Tibial nerve (tissue), 4 donors: ENCODE data around the gene TMED10. TPM values are rescaled to one million over a fixed set of nuclear protein-coding genes. Genes with fewer than 3 reads are reported as not detected.

Experiments used
- DNase-seq, 2 donors: peaks; one replicate each; pipeline ENCODE4 v3.0.0-alpha.2; 2019; ENCODE audit warnings: low spot score in 2 of 2
- H3K27ac ChIP-seq, 4 donors: fragments of 200-600 bp; sonication (generic) in 3 of 4; one replicate each; pipeline ENCODE4 v1.5.1; 2017 to 2019; ENCODE audit warnings: mild to moderate bottlenecking in 1 of 4
- H3K27me3 ChIP-seq, 2 donors: fragments of 200-600 bp; sonication (generic) in 1 of 2; one replicate each; pipeline versions ENCODE4 v1.5.1 to v1.6.0; 2017 to 2019
- H3K36me3 ChIP-seq, 3 donors: fragments of 200-600 bp; sonication (generic); one replicate each; pipeline ENCODE4 v1.5.1; 2018 to 2019
- H3K4me1 ChIP-seq, 4 donors: fragments of 200-600 bp; sonication (generic) in 3 of 4; one replicate each; pipeline ENCODE4 v1.5.1; 2017 to 2019
- H3K4me3 ChIP-seq, 4 donors: fragments of 200-600 bp; sonication (generic) in 3 of 4; one replicate each; pipeline ENCODE4 v1.5.1; 2017 to 2019; ENCODE audit warnings: mild to moderate bottlenecking in 1 of 4, moderate library complexity in 1 of 4
- H3K9me3 ChIP-seq, 4 donors: fragments of 200-600 bp; sonication (generic) in 3 of 4; one replicate each; pipeline ENCODE4 v1.5.1; 2017 to 2019
- EP300 ChIP-seq, 2 donors: sonication (generic); formaldehyde crosslinking; IDR thresholded peaks; one replicate each; pipeline ENCODE4 v1.6.1; 2017; ENCODE audit warnings: antibody characterized with exemption in 2 of 2, mild to moderate bottlenecking in 1 of 2
- POLR2A ChIP-seq, 2 donors: fragments of 450-650 bp; IDR thresholded peaks; one replicate each; pipeline ENCODE4 v1.6.1; 2017; ENCODE audit warnings: antibody characterized with exemption in 2 of 2, mild to moderate bottlenecking in 2 of 2, moderate library complexity in 2 of 2
- WGBS, 2 donors: methylation state at CpG; one replicate each; pipeline ENCODE4 v1.1.5; 2018; 5-methylcytosine and 5-hydroxymethylcytosine counted together
- total RNA-seq, 4 donors: library from RNA; depleted of rRNA; stranded (reverse); fragments of >200 nt; gene quantifications; one replicate each; pipeline ENCODE4 v1.1.0, GENCODE V29; 2016
- TF ChIP-seq, protein P1 (sequence below), 5 experiments: fragments of 200-600 bp in 3 of 5; fragments of 450-650 bp in 2 of 5; sonication (generic) in 3 of 5; IDR thresholded peaks; one replicate each; pipeline ENCODE4 v1.5.1; 2016 to 2019; ENCODE audit warnings: antibody characterized with exemption in 5 of 5, mild to moderate bottlenecking in 3 of 5, moderate library complexity in 2 of 5

Gene TMED10
- total RNA-seq, 4 donors from 2014 or later = 262 to 296 (median 280) TPM

DNA sequence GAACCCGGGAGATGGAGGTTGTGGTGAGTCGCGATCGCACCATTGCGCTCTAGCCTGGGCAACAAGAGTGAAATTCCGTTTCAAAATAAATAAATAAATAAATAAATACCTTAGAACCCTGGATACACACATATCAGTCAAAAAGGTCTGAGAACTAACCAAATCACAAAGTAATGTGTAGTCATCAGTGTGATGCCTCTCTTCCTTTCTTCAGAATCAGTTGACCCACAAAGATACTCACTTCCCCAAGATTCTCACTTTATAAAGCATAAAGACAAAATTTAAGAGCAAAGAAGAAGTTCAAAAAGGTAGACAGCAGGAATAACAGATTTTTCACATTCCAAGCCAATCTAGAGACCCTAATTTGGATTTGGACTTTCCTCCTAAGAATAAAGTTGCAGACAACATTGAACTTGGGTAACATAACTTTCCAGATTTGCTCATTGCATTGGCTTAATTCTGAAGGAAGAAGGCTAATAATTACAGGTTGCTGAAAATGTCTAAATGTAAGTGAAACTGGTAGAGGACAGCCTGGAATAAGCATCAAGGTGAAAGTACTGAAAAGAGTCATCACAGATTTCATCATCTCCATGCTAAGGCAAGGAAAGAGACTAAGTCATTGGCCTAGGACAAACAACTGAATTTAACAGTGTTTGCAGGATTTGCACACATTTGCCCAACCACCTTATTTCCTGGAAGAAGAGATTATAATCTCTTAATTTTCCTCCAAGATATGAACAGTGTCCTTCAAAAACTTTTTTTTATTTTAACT, 17.4 kb downstream of the TMED10 start:
- H3K27me3 ChIP-seq = no peaks in the 10 kb centered on the region
- H3K9me3 ChIP-seq = no peaks in the 10 kb centered on the region
- WGBS, 2 donors = 96 to 99% methylated on average over 6 of the region's 6 CpGs

DNA sequence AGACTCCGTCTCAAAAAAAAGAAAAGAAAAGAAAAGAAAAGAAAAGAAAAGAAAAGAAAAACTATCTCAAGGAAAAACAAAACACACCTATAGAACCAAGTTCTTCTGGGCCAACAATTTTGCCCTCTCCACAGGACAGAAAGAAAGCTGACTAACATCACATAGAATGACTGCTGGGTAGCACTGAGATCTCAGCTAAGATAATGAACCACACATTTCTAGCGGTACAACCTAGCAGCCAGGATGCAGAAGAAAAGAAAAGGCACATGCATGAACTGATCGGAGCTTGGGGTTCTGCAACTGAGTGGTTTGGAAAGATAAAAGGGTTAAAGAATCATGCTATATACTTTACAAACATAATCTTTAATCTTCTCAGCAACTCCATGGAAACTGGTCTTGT, 19.5 kb downstream of the TMED10 start:
- Histone ChIP-seq H3K27me3 (no peaks in the 10 kb centered on the region), H3K27ac (peak overlapping the region in 2 of 4 donors; percentile 94 to 100), H3K4me1 (peaks cover 0 to 86% (median 37%) of the 10 kb centered on the region in 4 donors), H3K9me3 (no peaks in the 10 kb centered on the region), H3K36me3 (peaks cover 0 to 3% (median 0%) of the 10 kb centered on the region in 3 donors), H3K4me3 (no peak overlapping the region)
- 80 to 83% methylated on average over 3 of the region's 3 CpGs for WGBS, 2 donors
- TF ChIP-seq POLR2A (IDR thresholded peaks at IDR 0.05) (no peak), EP300 (IDR thresholded peaks at IDR 0.05) (no peak)
- TF ChIP-seq, protein P1, sequence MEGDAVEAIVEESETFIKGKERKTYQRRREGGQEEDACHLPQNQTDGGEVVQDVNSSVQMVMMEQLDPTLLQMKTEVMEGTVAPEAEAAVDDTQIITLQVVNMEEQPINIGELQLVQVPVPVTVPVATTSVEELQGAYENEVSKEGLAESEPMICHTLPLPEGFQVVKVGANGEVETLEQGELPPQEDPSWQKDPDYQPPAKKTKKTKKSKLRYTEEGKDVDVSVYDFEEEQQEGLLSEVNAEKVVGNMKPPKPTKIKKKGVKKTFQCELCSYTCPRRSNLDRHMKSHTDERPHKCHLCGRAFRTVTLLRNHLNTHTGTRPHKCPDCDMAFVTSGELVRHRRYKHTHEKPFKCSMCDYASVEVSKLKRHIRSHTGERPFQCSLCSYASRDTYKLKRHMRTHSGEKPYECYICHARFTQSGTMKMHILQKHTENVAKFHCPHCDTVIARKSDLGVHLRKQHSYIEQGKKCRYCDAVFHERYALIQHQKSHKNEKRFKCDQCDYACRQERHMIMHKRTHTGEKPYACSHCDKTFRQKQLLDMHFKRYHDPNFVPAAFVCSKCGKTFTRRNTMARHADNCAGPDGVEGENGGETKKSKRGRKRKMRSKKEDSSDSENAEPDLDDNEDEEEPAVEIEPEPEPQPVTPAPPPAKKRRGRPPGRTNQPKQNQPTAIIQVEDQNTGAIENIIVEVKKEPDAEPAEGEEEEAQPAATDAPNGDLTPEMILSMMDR (IDR thresholded peaks at IDR 0.05) = no peak
- no peak for DNase-seq

More for the DNA sequence above, 17.4 kb downstream of the TMED10 start:
- Histone ChIP-seq H3K36me3 (peaks cover 0 to 3% (median 0%) of the 10 kb centered on the region in 3 donors), H3K4me1 (peaks cover 0 to 84% (median 43%) of the 10 kb centered on the region in 4 donors), H3K4me3 (no peak overlapping the region), H3K27ac (peak overlapping the region in 3 of 4 donors; percentile 52 to 100 (median 94))
- TF ChIP-seq POLR2A (IDR thresholded peaks at IDR 0.05) = no peak
- DNase-seq = no peak

DNA sequence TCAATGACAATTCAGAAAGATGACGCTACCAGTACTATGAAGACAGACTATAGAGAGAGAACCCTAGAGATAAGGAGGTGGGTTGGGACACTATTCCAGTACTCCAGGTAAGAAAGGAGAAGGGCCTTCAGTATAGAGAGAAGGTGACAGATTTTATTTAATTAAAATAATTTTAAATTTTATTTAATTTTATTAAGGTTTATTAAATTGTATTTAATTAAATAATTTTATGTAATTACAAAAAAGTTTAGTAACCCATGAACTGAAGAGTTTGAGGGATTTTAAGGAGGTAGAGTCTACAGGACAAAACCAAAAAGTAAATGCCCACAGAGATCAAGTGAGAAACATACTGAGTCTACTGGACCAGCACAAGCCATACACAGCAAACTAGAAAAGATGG, 20.3 kb downstream of the TMED10 start:
- Histone ChIP-seq H3K4me1 (peaks cover 0 to 85% (median 40%) of the 10 kb centered on the region in 4 donors), H3K36me3 (peaks cover 0 to 8% (median 5%) of the 10 kb centered on the region in 3 donors), H3K27me3 (no peaks in the 10 kb centered on the region), H3K27ac (peak overlapping the region in 2 of 4 donors; percentile 94 to 100), H3K9me3 (no peaks in the 10 kb centered on the region), H3K4me3 (no peak overlapping the region)
- no peak for TF ChIP-seq POLR2A (IDR thresholded peaks at IDR 0.05)
- TF ChIP-seq, protein P1 (IDR thresholded peaks at IDR 0.05) = no peak
- no peak for TF ChIP-seq EP300 (IDR thresholded peaks at IDR 0.05)
- 98% methylated on average over 1 of the region's 1 CpG for WGBS, 2 donors
- DNase-seq = no peak

DNA sequence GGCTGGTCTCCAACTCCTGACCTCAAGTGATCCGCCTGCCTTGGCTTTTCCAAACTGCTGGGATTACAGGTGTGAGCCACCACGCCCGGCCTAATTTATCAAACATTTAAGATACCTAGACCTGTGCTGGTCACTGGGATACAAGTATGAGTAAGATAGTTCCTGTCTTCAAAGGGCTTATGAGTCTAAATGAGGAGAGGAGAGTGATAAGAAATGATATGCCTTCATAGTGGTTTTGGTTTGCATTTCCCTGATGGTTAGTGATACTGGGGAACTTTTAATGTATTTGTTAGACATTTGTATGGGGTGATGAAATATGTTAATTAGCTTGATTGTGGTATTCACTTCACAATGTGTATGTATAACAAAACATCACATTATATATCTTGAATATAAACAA, 21.2 kb downstream of the TMED10 start:
- Histone ChIP-seq H3K27me3 (no peaks in the 10 kb centered on the region), H3K36me3 (peaks cover 0 to 13% (median 10%) of the 10 kb centered on the region in 3 donors), H3K9me3 (no peaks in the 10 kb centered on the region), H3K27ac (peak overlapping the region in 2 of 4 donors; percentile 94 to 100), H3K4me3 (no peak overlapping the region), H3K4me1 (peaks cover 0 to 85% (median 39%) of the 10 kb centered on the region in 4 donors)
- TF ChIP-seq, protein P1 (IDR thresholded peaks at IDR 0.05) = no peak
- TF ChIP-seq EP300 (IDR thresholded peaks at IDR 0.05) (no peak), POLR2A (IDR thresholded peaks at IDR 0.05) (no peak)
- 98 to 99% methylated on average over 3 of the region's 3 CpGs for WGBS, 2 donors
- DNase-seq = no peak

DNA sequence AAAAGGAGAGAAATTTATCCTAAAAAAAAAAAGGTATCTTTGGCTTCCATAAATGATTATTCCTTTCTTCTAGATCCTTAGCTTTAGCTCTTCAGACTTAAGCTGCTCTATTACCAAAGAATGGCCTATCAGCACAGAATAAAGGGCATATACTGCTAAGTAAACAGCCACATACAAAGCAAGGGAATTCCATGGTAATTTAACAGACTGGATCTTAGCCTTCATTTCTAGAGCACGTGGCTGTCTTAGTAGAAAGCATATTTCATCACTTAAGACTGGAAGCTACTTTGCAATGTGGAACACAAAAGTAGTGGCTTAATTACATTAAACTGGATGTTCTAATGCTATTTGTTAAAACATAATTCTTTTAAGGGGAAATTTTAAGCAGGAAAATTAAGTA, 23.1 kb downstream of the TMED10 start:
- Histone ChIP-seq H3K27me3 (no peaks in the 10 kb centered on the region), H3K27ac (peak overlapping the region in 3 of 4 donors; percentile 22 to 97 (median 90)), H3K9me3 (no peaks in the 10 kb centered on the region), H3K36me3 (peaks cover 0 to 13% (median 10%) of the 10 kb centered on the region in 3 donors), H3K4me3 (no peak overlapping the region), H3K4me1 (peaks cover 3 to 87% (median 44%) of the 10 kb centered on the region in 4 donors)
- TF ChIP-seq, protein P1 (IDR thresholded peaks at IDR 0.05) = no peak
- TF ChIP-seq POLR2A (IDR thresholded peaks at IDR 0.05) = no peak
- no peak for TF ChIP-seq EP300 (IDR thresholded peaks at IDR 0.05)
- no peak for DNase-seq
- WGBS, 2 donors = 35 to 39% methylated on average over 1 of the region's 1 CpG
